Measurements from ENCODE around the gene SCGB3A2.

DNA sequence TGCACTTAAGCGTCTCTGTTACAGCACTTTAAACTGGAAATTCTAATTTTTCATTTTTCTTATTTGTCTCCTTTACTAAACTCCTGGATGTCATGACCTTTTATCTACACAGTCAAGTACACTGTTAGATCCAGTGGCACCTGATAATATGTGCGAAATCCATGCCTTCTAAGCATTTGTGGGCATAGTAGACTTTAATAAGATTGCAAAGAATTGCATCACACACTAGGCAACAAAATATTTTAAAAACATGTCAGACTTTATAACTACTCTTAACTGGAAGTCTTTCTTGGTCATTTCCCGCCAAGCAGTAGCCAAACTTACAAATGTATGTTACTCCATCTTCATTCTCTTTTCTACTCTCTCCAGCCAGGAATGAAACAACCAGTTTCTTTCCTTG, 42.1 kb upstream of the SCGB3A2 start:
- TF ChIP-seq POLR2A (IDR thresholded peaks at IDR 0.05; ENCODE audit: low read depth, low read length) (no peak), POLR2AphosphoS5 (IDR thresholded peaks at IDR 0.05; ENCODE audit: low read depth, low read length) (no peak)

All from GM12892 (cell line).